Measurements from ENCODE around the gene ZMYM4.

DNA sequence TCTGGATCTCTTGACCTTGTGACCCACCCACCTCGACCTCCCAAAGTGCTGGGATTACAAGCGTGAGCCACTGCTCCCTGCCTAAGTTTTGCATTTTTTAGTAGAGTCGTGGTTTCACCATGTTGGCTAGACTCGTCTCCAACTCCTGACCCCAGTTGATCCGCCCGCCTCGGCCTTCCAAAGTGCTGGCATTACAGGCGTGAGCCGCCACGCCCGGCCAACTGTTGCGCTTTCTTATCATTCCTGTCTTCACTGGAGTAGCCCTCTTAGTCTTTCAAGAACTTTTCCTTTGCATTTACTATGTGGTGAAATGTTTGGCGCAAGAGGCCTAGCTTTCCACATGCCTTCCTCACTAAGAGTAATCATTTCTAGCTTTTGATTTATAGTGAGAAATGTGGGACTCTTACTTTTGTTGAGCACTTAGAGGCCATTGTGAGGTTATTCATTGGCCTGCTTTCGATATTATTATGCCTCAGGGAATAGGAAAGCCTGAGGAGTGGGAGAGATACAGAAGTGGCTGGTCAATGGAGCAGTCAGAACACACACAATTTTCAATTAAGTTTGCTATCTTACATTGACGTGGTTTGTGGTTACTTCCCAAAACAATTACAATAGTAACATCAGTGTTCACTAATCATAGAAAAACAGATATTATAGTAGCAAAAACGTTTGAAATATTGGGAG lies 111.0 kb downstream of the ZMYM4 start:
- TF ChIP-seq POLR2AphosphoS5 (IDR thresholded peaks at IDR 0.05; ENCODE audit: low read depth, low read length) (no peak), FOXP2 (optimal IDR thresholded peaks at IDR 0.05; ENCODE audit: borderline replicate concordance, extremely low read depth, extremely low read length, insufficient read depth) (no peak)
